HG03045 (cell line): ENCODE results near the gene TRIM8.

ENCODE experiments used
- ATAC-seq: cut with Tn5 transposase; IDR thresholded peaks from one replicate; pipeline ENCODE4 v1.9.1; 2021; ENCODE audit warnings: mild to moderate bottlenecking, moderate library complexity; ENCODE audit not compliant: unreplicated experiment

Gene TRIM8

GRCh38 chr10:102632394-102633111 lies 11.7 kb upstream of the TRIM8 start:
- no peak for ATAC-seq

GRCh38 chr10:102633287-102633686 lies 11.0 kb upstream of the TRIM8 start:
- no peak for ATAC-seq

- no peak for ATAC-seq
Observed at GRCh38 chr10:102633848-102634247, 10.4 kb upstream of the TRIM8 start.

GRCh38 chr10:102634686-102635085 lies 9.6 kb upstream of the TRIM8 start:
- no peak for ATAC-seq

GRCh38 chr10:102635377-102635776 lies 8.9 kb upstream of the TRIM8 start:
- ATAC-seq = no peak

- ATAC-seq = no peak
Observed at GRCh38 chr10:102639537-102639936, 4.7 kb upstream of the TRIM8 start.

GRCh38 chr10:102641402-102641801 lies 2.9 kb upstream of the TRIM8 start:
- ATAC-seq = no peak

GRCh38 chr10:102641880-102642735 lies 2.2 kb upstream of the TRIM8 start:
- peak; percentile 53 for ATAC-seq

- no peak for ATAC-seq
Observed at GRCh38 chr10:102642736-102643335, 1.4 kb upstream of the TRIM8 start.

- peak; percentile 2 for ATAC-seq
Observed at GRCh38 chr10:102643336-102644065, 778 bp upstream of the TRIM8 start.

- no peak for ATAC-seq
Observed at GRCh38 chr10:102644646-102645387, 538 bp downstream of the TRIM8 start.

GRCh38 chr10:102645388-102645740 lies 1.1 kb downstream of the TRIM8 start:
- ATAC-seq = no peak

GRCh38 chr10:102645741-102646609 lies 1.7 kb downstream of the TRIM8 start:
- ATAC-seq = peak; percentile 30

- ATAC-seq = no peak
Observed at GRCh38 chr10:102646610-102647442, 2.5 kb downstream of the TRIM8 start.

GRCh38 chr10:102647443-102648268 lies 3.4 kb downstream of the TRIM8 start:
- ATAC-seq = no peak

GRCh38 chr10:102648269-102648888 lies 4.1 kb downstream of the TRIM8 start:
- no peak for ATAC-seq
